RWPE2 (cell line): ENCODE data around the gene HHATL.

ENCODE experiments used
- ATAC-seq: fragments of 200-7000 bp; cut with Tn5 transposase; 3 replicates; pipeline ENCODE4 v1.9.1; 2021; ENCODE audit warnings: low read depth
- DNase-seq: peaks from one replicate; pipeline ENCODE4 v3.0.0-alpha.2; 2020; ENCODE audit warnings: low spot score
- H3K27ac ChIP-seq: fragments of 450-650 bp; 2 replicates; pipeline ENCODE4 v1.5.1; 2017; ENCODE audit warnings: mild to moderate bottlenecking; ENCODE audit not compliant: poor library complexity, severe bottlenecking
- H3K27me3 ChIP-seq: fragments of 250-450 bp; sonication (Bioruptor Pico); 2 replicates; pipeline ENCODE4 v1.5.1; 2021; ENCODE audit warnings: mild to moderate bottlenecking, moderate library complexity; ENCODE audit not compliant: insufficient read depth, poor library complexity, severe bottlenecking
- H3K36me3 ChIP-seq: fragments of 250-450 bp; sonication (Bioruptor Pico); 2 replicates; pipeline ENCODE4 v1.5.1; 2020; ENCODE audit warnings: low read depth, mild to moderate bottlenecking, moderate library complexity
- H3K4me1 ChIP-seq: fragments of 250-450 bp; sonication (Bioruptor Pico); 2 replicates; pipeline ENCODE4 v1.5.1; 2021; ENCODE audit warnings: mild to moderate bottlenecking, moderate library complexity; ENCODE audit not compliant: insufficient read depth, poor library complexity, severe bottlenecking
- H3K4me3 ChIP-seq: fragments of 250-450 bp; sonication (Bioruptor Pico); 2 replicates; pipeline ENCODE4 v1.5.1; 2021; ENCODE audit warnings: mild to moderate bottlenecking, moderate library complexity; ENCODE audit not compliant: severe bottlenecking
- H3K9me3 ChIP-seq: fragments of 250-450 bp; sonication (Bioruptor Pico); 2 replicates; pipeline ENCODE4 v1.5.1; 2021; ENCODE audit warnings: mild to moderate bottlenecking, moderate library complexity; ENCODE audit not compliant: severe bottlenecking
- CTCF ChIP-seq: fragments of 450-650 bp; IDR thresholded peaks from one replicate; pipeline ENCODE4 v1.5.1; 2017; ENCODE audit warnings: mild to moderate bottlenecking, moderate library complexity; ENCODE audit not compliant: poor library complexity, severe bottlenecking

The HHATL gene

DNA sequence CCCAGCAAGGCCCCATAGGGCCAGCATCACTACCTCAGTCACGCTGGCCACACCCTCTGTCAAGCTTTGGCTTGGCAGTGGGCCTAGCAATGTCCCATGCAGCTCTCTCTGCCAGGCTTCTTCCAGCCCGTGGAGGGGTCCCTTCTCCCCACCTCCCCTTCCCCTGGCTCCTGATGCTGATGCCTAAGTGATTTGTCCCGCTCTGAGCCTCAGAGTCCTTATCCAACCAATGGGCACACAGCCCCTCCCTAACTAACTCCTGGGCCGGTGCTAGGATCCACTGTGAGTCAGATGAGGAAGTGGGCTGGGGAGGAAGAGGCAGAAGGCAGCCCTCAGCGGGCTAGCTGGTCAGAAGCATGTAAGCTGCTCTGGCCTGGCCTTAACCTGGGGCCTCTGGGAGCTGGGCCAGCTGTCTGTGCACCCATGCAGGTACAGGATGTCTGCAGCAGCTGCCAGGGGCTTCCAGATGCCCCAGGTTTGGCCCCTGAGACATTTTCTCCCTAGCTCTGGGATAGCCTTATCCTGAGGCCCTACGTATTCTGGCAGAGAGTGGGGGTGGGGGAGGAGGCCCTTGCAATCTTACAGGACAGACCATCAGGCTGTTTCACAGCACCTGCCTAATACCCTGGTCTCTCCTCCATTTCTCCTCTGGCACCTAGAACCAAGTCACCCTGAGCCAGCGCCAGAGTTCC is 49.8 kb downstream of the HHATL start:
- H3K4me3 ChIP-seq = peak overlapping the region; percentile 94
- H3K27me3 ChIP-seq = no peaks in the 10 kb centered on the region
- 0 out of 2 replicates have a peak, but pooled peaks cover 1% of the 10 kb centered on the region for H3K36me3 ChIP-seq
- TF ChIP-seq CTCF = no peak
- peak overlapping the region; percentile 80 for H3K27ac ChIP-seq
- peaks cover 22% of the 10 kb centered on the region for H3K4me1 ChIP-seq
- peak; percentile 77 for DNase-seq
- ATAC-seq = peak; percentile 74
- H3K9me3 ChIP-seq = no peaks in the 10 kb centered on the region

DNA sequence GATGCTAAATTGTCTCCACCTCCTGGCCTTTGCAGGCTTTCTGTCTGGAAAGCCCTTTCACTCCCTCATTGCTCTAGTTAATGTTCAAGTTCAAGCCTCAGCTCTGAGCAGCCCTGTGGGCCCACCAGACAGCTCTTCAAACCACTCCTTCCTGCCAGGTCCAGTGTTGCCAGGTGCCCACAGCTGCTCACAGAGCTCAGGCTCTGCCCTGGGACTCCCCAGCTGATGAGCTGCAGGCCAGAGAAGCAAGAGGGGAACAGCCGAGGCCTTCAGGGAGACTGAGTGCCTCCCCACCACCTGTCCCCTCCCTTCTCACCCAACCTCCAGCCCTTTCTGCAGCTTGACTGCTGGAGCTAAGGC is 50.4 kb downstream of the HHATL start:
- no peaks in the 10 kb centered on the region for H3K9me3 ChIP-seq
- 0 out of 2 replicates have a peak, but pooled peaks cover 5% of the 10 kb centered on the region for H3K36me3 ChIP-seq
- H3K4me1 ChIP-seq = peaks cover 22% of the 10 kb centered on the region
- TF ChIP-seq CTCF = no peak
- no peak overlapping the region for H3K4me3 ChIP-seq
- H3K27me3 ChIP-seq = no peaks in the 10 kb centered on the region
- ATAC-seq (peak; percentile 0; the same call in 2 of the 3 replicates), DNase-seq (no peak)
- H3K27ac ChIP-seq = peak overlapping the region; percentile 80

DNA sequence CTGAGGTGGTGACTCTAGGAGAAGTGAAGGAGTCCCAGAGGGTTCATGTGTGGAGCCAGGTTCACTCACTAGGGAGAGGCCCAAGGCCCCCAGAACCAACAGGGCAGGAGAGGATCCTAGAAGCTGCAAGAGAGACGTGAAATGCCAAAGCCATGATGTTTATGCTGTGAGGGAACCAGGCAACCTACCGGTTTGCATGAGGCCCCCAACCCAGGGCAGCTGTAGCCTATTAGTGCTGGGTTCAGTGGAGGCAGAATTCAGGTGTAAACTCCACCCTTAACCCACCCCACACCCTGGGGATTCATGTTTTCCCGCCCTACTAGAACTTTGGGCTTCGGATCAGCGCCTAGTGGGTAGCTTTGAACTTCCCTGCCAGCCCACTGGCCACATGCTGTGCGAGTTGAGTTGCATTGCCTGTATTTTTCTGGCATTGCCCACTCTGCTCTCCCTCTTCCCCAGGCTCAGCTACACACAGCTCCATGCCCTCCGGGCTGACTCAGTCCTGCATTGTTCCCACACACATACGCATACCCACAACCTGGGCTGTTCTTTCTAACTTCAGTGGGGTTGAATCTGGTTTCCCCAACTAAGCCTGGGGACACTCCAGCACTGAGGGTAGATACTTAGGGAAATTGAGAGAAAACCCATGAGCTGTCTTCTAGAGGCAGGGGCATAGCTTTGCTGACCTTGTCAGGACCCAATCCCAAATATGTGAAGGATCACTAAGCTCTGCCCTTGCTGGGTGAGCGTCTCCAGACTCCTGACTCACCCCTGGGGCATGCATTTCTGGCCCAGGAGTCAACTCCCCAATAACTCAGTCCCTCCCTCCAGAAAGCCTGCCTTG is 51.1 kb downstream of the HHATL start:
- Histone ChIP-seq H3K27ac (peak overlapping the region; percentile 80), H3K9me3 (no peaks in the 10 kb centered on the region), H3K4me1 (peaks cover 22% of the 10 kb centered on the region), H3K36me3 (peaks cover 11% of the 10 kb centered on the region), H3K4me3 (no peak overlapping the region), H3K27me3 (no peaks in the 10 kb centered on the region)
- ATAC-seq (peak; percentile 57), DNase-seq (no peak)
- no peak for TF ChIP-seq CTCF

- Histone ChIP-seq H3K27ac (no peak overlapping the region), H3K27me3 (no peaks in the 10 kb centered on the region), H3K9me3 (no peaks in the 10 kb centered on the region), H3K4me3 (no peak overlapping the region), H3K36me3 (peaks cover 27% of the 10 kb centered on the region), H3K4me1 (peaks cover 22% of the 10 kb centered on the region)
- no peak for DNase-seq
- no peak for TF ChIP-seq CTCF
- no peak for ATAC-seq
Observed at GRCh38 chr3:42649783-42650182, 52.8 kb downstream of the HHATL start.

- Histone ChIP-seq H3K4me1 (peaks cover 22% of the 10 kb centered on the region), H3K27me3 (no peaks in the 10 kb centered on the region), H3K27ac (no peak overlapping the region), H3K36me3 (peaks cover 34% of the 10 kb centered on the region), H3K9me3 (no peaks in the 10 kb centered on the region), H3K4me3 (no peak overlapping the region)
- DNase-seq = no peak
- ATAC-seq = no peak
- no peak for TF ChIP-seq CTCF
Observed at GRCh38 chr3:42649006-42649405, 53.6 kb downstream of the HHATL start.
